Fibroblast of peridontal ligament (primary cell): Measurements from ENCODE around the gene USP11.
"Not testable (repeated sequence)": the region's sequence is repeated elsewhere in the genome, so short reads cannot be mapped to it uniquely, and the experiment has no call there.

Source experiments
- DNase-seq: peaks from one replicate; pipeline ENCODE4 v3.0.0-alpha.2; 2010; ENCODE audit errors: extremely low read depth

The USP11 gene

DNA sequence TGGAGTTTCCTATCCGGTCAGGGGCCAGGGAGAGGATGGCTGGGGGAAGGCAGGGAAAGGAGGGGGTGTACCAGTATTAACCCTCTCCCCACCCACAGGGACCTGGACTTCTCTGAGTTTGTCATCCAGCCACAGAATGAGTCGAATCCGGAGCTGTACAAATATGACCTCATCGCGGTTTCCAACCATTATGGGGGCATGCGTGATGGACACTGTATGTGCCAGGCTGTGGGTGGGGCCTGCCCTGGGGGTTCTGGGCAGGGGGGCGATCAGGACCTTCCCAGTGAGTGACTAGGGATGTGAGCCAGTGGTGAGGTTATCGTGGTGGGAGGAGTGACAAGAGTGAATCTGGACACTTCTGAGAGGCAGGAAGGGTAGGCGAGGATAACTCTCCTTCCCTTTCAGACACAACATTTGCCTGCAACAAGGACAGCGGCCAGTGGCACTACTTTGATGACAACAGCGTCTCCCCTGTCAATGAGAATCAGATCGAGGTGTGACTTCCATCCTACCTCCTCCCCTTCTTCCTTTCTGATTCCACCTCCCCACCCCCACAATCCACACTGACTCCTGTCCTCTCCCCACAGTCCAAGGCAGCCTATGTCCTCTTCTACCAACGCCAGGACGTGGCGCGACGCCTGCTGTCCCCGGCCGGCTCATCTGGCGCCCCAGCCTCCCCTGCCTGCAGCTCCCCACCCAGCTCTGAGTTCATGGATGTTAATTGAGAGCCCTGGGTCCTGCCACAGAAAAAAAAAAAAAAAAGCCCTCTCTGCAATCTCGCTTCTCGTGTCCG lies 14.6 kb downstream of the USP11 start:
- peak; percentile 25 for DNase-seq

DNA sequence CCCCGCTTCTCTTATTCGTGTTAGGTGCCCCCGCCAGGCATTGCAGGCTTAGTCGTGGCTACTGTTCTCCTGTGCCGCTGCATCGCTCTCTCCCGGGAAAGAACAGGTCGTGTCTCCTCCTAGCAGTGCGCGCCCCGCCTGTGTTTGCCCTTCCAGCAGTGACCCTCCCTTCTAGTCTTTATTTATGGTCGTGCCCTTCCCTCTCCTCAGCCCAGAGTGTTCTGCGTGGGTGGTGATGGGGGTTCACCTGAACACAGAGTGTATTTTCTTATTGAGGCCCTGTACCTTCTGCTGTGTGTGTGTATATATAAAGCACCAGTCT lies 15.2 kb downstream of the USP11 start:
- DNase-seq, result no peak

DNA sequence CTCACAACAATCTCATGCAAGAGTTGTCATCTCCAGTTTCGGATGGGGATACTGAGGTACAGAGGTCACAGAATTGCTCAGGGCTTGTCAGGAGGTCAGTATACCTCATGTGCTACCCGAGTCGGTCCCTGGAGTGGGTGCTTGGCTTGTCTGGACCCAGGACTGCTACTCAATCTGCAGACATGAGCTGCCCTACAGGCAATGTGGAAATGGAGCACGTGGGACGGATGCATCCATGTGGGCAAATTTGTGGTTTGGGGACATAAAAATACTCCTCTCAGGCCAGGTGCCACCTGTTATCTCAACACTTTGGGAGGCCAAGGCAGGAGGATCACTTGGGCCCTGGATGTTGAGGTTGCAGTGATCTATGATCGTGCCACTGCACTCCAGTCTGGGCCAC lies 15.8 kb downstream of the USP11 start:
- DNase-seq, result no peak

DNA sequence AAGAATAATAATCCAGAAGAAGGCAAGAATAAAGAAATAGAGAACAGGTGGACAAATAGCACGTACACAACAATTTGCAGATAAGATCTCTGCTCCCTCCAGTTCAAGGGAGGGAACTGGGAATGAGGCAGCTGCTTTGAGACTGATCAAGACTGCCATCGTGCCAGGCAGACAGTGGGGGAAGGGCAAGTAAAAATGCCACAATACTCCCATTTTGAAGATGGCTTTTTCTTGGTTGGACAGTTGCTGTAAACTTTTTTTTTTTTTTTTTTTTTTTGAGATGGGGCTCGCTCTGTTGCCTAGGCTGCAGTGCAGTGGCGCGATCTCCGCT lies 17.2 kb downstream of the USP11 start:
- DNase-seq, result no peak

DNA sequence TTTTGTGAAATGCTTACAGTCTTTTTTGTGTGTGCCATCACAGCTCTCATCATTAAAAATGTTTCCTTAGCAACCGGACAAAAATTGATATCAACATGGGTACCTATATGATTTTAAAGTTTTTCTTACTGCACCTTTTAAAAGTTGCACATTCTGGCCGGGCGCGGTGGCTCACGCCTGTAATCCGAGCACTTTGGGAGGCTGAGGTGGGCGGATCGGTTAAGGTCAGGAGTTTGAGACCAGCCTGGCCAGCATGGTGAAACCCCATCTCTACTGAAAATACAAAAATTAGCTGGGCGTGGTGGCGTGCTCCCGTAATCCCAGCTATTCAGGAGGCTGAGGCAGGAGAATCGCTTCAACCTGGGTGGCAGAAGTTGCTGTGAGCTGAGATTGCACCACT lies 24.8 kb downstream of the USP11 start:
- DNase-seq, result not testable (repeated sequence)

DNA sequence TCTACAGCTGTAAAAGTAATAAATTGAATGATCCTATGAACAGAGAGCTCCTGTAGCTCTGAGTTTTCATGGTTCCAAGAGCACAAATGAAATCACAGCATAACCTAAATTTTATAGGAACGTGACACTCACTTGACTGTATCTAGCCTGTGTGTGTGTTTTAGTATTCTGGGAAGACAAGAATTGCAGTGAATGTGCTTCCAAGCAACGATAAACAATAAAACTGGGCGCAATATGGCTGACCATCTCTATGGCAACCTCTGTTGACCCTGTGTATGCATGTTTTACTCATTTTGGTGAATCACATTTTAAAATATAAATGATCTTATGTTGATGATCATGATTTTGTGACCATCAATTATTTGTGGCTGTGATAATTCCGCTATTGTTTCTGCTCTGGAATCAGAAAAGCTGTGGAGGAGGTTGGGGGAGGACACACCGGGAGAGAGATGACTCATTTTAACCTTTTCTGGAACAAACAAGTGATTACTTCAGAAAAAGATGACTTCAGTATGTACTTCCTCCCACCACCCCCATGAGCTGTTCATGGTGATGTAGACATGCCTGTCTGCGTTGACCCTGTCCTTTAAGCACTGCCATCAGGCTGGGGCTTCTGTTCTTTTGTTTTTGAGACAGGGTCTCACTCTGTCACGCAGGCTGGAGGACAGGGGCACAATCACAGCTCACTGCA lies 31.8 kb downstream of the USP11 start:
- DNase-seq, result no peak

DNA sequence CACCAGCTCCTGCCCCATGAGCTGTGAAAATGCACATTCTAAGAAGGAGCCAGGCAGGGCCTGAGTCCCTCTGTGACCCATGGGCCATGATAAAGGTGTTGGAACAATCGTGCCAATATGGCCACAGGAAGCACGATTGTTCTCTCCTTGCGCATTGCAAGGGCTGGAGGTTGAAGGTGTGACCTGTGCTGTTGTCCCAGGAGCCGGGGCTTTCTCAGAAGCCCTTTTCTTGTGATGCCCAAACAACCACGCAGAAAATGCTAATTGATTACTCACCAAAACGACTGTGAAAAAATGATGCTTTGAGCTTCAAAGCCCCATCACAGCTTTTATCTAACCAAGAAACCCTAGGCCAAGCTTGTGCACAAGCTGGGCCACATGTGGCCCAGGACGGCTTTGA lies 33.8 kb downstream of the USP11 start:
- no peak for DNase-seq

DNA sequence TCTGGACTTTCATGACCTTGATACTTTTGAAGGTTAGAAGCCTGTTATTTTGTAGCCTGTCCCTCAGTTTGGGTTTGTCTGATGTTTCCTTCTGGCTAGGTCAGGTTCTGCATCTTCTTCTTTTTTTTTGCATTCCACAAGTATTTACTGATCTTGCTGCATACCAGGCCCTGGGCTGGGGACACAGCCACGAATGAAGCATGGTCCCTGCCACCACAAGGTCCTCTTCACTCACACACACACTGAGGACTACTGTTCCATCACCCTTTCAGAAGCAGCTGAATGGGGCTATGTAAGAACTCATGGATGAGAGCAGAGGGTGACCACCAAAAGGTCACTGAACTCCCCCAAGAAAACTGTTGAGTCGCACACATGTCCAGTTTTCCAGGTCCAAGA lies 39.2 kb downstream of the USP11 start:
- no peak for DNase-seq

DNA sequence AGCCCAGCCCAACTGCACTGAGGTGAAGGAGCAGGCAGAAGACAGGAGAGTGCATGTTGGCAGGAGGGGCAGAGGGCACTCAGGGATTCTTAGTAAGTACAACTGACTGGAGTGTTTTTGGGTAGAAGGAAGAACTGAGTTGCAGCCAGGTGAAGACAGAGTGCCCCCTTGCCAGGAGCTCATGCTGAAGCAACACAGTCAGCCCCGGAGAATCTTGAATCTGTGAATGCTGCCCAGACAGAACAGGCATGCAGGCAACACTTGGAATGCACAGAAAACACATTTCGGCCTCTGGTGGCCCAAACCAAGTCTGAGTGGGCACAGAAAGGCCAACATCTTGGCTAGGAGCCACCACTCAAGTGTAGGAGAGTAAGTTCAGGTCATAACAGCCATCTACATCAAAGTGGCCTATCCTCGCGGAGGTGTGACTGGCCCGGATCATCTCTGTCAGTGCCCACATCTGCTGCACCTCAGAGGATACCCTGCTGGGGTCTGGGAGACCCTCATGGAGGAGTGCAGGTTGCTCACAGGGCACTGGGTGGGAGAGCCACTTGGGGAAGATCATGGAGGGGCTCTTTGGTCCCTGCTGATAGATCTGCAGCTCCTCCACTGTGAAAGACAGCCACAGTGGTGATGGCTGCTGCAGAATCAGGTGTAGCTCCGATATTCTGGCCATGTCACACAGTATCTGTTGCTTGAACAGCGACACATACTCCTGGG lies 40.4 kb downstream of the USP11 start:
- DNase-seq, result no peak

DNA sequence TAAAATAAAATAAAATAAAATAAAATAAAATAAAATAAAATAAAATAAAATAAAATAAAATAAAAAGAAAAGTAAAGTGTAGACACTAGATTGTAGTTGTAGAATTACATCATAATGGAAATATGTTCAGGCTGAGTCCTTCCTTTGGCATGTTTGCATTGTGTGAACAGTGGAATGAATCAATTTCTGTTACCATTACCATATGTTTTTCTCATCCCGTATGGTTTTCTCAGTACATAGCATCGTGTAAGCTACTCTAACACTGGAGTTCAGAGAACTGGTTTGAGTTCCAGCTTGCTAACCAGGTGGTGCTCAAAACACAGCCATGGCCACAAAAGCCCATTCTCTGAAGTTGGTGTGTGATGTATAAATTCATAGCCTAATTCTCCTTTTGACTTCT lies 45.9 kb downstream of the USP11 start:
- DNase-seq, result peak; percentile 74

DNA sequence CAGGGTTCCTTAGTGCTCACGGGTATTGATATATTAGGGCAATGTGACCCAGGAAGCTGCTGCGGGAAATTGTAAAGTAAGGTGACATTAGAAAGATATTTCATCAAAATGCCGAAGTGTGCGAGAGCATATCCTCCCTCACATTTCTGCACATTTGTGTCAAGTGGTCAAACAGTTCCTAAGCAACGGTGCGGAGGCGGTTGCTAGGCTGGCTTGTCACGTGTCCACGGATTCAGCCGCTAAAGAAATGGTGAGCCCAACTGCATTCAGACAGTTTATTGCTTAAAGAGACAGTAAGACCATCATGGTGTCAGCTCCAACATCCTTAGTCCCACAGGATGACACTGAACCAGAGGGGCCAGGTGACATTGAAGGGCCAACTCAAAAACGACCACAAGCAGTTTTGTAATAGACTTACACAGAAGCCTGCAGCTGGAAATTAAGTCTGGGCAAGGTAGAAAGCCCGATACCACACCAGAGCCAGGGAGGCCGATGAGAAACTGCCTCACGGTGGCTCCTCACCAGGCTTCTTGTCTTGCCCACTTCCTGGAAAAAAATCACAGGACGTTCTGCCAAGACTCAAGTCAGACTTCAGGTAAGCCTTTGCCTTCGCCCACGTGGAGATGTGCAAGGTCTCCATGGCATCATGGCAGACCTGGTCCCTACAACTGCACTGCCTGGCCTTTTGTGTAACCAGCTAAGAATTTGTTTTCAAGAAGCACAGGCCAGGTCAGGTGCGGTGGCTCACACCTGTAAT lies 50.4 kb downstream of the USP11 start:
- peak; percentile 59 for DNase-seq

DNA sequence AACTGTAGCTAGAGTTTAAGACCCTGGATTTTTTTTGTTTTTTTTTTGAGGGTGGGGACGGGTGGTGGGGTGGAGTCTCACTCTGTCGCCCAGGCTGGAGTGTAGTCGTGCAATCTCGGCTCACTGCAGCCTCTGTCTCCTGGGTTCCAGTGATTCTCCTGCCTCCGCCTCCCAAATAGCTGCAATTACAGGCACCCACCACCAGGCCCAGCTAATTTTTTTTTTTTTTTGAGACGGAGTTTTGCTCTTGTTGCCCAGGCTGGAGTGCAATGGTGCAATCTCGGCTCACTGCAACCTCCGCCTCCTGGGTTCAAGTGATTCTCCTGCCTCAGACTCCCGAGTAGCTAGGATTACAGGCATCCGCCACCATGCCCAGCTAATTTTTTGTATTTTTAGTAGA lies 51.8 kb downstream of the USP11 start:
- DNase-seq, result not testable (repeated sequence)

DNA sequence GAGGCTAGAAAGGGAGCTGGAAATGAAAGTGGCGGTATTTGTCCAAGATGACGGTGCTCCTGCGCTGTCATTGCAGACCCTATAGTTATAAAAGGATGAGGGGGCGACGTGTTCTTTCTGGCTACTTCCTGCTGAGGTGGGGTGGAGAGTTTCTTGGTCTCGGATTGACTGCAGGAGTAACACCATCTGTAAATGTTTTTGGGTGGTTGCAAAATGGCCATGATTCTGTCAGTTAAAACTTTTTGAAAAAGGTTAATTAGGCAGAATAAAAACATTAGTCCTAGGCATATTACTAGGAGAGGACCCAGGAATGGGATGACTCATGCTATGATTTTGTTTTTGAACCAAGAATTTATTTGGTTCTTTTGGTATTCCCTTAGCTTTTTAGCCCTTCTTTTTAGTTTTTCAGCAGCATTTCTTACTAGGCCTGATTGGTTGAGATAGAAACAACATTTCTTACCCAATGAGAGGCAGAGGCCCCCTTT lies 53.1 kb downstream of the USP11 start:
- peak; percentile 40 for DNase-seq

DNA sequence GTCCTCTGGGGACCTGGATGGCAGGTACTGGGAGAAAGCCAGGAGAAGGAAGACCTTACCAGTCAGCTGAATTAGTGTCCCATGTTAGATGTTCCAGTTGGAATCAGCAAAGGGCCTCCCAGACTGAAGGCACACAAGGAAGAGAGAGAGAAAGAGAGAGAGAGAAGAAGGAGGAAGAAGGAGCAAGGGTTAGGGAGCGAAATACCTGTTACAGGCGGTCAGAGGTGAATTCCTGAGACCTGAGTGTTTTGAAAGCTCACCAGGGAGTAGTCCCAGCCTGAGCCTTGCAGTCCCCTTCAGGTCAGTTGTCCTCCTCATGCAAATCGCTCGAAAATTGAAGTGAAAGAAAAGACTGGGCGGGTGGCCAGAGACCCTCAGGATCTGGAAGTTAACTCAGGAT lies 60.3 kb downstream of the USP11 start:
- no peak for DNase-seq

DNA sequence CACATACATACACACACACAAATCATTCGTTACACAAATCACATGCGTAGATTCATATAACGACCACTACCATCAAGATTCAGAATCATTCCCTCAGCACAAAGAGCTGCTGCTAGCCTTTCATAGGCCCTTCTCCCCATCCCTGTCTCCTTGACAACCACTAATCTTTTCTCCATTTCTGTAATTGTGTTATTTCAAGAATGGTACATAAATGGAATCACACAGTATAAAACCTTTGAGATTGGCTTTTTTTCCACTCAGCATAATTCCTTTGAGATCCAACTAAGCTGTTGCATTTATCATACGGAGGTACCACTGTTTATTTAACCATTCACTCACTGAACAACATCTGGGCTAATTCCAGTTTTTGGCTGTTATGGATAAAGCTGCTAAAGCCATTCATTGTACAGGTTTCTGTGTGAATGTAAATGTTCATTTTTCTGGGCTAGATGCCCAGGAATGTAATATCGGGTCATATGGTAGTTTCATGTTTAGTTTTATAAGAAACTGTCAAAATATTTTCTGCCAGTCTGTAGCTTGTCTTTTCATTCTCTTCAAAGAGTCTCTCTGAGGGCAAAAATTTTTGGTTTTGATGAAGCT lies 64.1 kb downstream of the USP11 start:
- DNase-seq, result no peak

DNA sequence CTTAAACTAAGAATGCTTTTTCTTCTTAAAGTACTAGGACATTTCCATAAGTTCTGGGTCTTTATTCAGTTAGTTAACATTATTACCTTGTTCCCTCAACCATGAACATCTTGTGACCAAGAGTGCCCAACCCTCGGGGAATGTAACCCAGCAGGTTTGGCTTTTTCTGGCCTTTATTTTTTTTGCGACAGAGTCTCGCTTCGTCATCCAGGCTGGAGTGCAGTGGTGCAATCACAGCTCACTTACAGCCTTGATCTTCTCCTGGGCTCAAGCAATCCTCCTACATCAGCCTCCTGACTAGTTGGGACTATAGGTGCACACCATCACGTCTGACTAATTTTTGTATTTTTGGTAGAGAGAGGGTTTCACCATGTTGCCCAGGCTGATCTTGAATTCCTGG lies 65.1 kb downstream of the USP11 start:
- DNase-seq, result no peak
